Smooth muscle cell (in vitro differentiated cells): ENCODE results near the gene RGS9. TPM values are rescaled to one million over a fixed set of nuclear protein-coding genes. Genes with fewer than 3 reads are reported as not detected.

ENCODE experiments used
- DNase-seq: peaks from one replicate; lab custom pipeline; 2025; ENCODE audit not compliant: unreplicated experiment; lab: John Stamatoyannopoulos, UW
- H2AFZ ChIP-seq: fragments of 200-600 bp; sonication (generic); 2 replicates; pipeline ENCODE4 v1.6.0; 2016; ENCODE audit warnings: antibody characterized with exemption, low read depth, mild to moderate bottlenecking
- H3F3A ChIP-seq: fragments of 200-600 bp; sonication (generic); 2 replicates; pipeline ENCODE4 v1.6.0; 2017; ENCODE audit warnings: antibody characterized with exemption, low read depth
- H3K27ac ChIP-seq: fragments of 200-600 bp; sonication (generic); 2 replicates; pipeline ENCODE4 v1.5.1; 2016; ENCODE audit warnings: low read depth, mild to moderate bottlenecking
- H3K27me3 ChIP-seq: fragments of 200-600 bp; sonication (generic); 2 replicates; pipeline ENCODE4 v1.6.1; 2016; ENCODE audit warnings: low read depth, mild to moderate bottlenecking
- H3K36me3 ChIP-seq: fragments of 200-600 bp; sonication (generic); 2 replicates; pipeline ENCODE4 v1.5.1; 2016; ENCODE audit warnings: low read depth
- H3K4me1 ChIP-seq: fragments of 200-600 bp; sonication (generic); 2 replicates; pipeline ENCODE4 v1.5.1; 2016; ENCODE audit warnings: low read depth
- H3K4me2 ChIP-seq: fragments of 200-600 bp; sonication (generic); 2 replicates; pipeline ENCODE4 v1.6.0; 2016; ENCODE audit warnings: mild to moderate bottlenecking
- H3K4me3 ChIP-seq: fragments of 200-600 bp; sonication (generic); 2 replicates; pipeline ENCODE4 v1.5.1; 2016; ENCODE audit warnings: mild to moderate bottlenecking
- H3K79me2 ChIP-seq: fragments of 200-600 bp; sonication (generic); 2 replicates; pipeline ENCODE4 v1.6.0; 2016; ENCODE audit warnings: low read depth, mild to moderate bottlenecking
- H3K9ac ChIP-seq: fragments of 200-600 bp; sonication (generic); 2 replicates; pipeline ENCODE4 v1.6.0; 2016; ENCODE audit warnings: low read depth
- H3K9me3 ChIP-seq: fragments of 200-600 bp; sonication (generic); replicated peaks from 2 replicates; pipeline ENCODE4 v1.5.1; 2016; ENCODE audit warnings: low read depth
- H4K20me1 ChIP-seq: fragments of 200-600 bp; sonication (generic); 2 replicates; pipeline ENCODE4 v1.6.0; 2016; ENCODE audit warnings: low read depth
- CTCF ChIP-seq: fragments of 200-600 bp; sonication (generic); IDR thresholded peaks from 2 replicates; pipeline ENCODE4 v1.5.1; 2017; ENCODE audit warnings: borderline replicate concordance, mild to moderate bottlenecking, antibody characterized with exemption; ENCODE audit not compliant: insufficient read depth, poor library complexity, severe bottlenecking
- WGBS: methylation state at CpG from one replicate; pipeline ENCODE4 v1.1.7; 2016; ENCODE audit warnings: low lambda C conversion rate; 5-methylcytosine and 5-hydroxymethylcytosine counted together
- polyA plus RNA-seq: library from polyadenylated mRNA; unstranded; fragments of >200 nt; fragmentation: Nextera tagmentation; extraction: Ambion mirVana; gene quantifications from 2 replicates; pipeline ENCODE4 v1.2.1, GENCODE V29; 2016
- total RNA-seq: library from RNA; depleted of rRNA; stranded (reverse); fragments of >200 nt; gene quantifications from 2 replicates; pipeline ENCODE4 v1.2.3, GENCODE V29; 2014

RGS9 gene
- total and polyA plus RNA-seq, 2 experiments from 2014 or later: 16.3 to 18.8 TPM

- no peaks in the 10 kb centered on the region for H3K36me3 ChIP-seq
- H3K4me3 ChIP-seq: no peak overlapping the region
- no peaks in the 10 kb centered on the region for H3K79me2 ChIP-seq
- WGBS: 80% methylated on average over 5 of the region's 5 CpGs
- H3K27ac ChIP-seq: no peak overlapping the region
- no peaks in the 10 kb centered on the region for H4K20me1 ChIP-seq
- no peaks in the 10 kb centered on the region for H3K9me3 ChIP-seq
- no peak for TF ChIP-seq CTCF
- H3K9ac ChIP-seq: no peak overlapping the region
- no peaks in the 10 kb centered on the region for H3F3A ChIP-seq
- H3K4me1 ChIP-seq: no peaks in the 10 kb centered on the region
- H3K27me3 ChIP-seq: peaks cover 12% of the 10 kb centered on the region
- H3K4me2 ChIP-seq: no peak overlapping the region
- no peak overlapping the region for H2AFZ ChIP-seq
- no peak for DNase-seq
These were observed 5.2 kb upstream of the RGS9 start for GRCh38 chr17:65131946-65132345.

- Histone ChIP-seq H3K4me3 (no peak overlapping the region), H3K36me3 (no peaks in the 10 kb centered on the region), H3K9ac (no peak overlapping the region), H3K27me3 (peaks cover 7% of the 10 kb centered on the region), H3K4me2 (no peak overlapping the region), H3K27ac (no peak overlapping the region), H3K79me2 (no peaks in the 10 kb centered on the region), H3K4me1 (peaks cover 11% of the 10 kb centered on the region), H2AFZ (no peak overlapping the region), H4K20me1 (no peaks in the 10 kb centered on the region), H3F3A (no peaks in the 10 kb centered on the region), H3K9me3 (no peaks in the 10 kb centered on the region)
- DNase-seq: no peak
- no peak for TF ChIP-seq CTCF
- WGBS: 90% methylated on average over 2 of the region's 2 CpGs
These were observed 3.1 kb upstream of the RGS9 start for GRCh38 chr17:65134035-65134434.

GRCh38 chr17:65139101-65139764 is 2.1 kb downstream of the RGS9 start:
- Histone ChIP-seq H3K27me3 (no peaks in the 10 kb centered on the region), H3K4me1 (peaks cover 11% of the 10 kb centered on the region), H3K9me3 (no peaks in the 10 kb centered on the region), H3K27ac (no peak overlapping the region), H3K36me3 (no peaks in the 10 kb centered on the region), H4K20me1 (no peaks in the 10 kb centered on the region), H2AFZ (no peak overlapping the region), H3K4me2 (no peak overlapping the region), H3F3A (no peaks in the 10 kb centered on the region), H3K4me3 (no peak overlapping the region), H3K79me2 (no peaks in the 10 kb centered on the region), H3K9ac (no peak overlapping the region)
- no peak for TF ChIP-seq CTCF
- 87% methylated on average over 6 of the region's 7 CpGs for WGBS
- DNase-seq: no peak

GRCh38 chr17:65142247-65142646 is 5.1 kb downstream of the RGS9 start:
- no peaks in the 10 kb centered on the region for H3K27me3 ChIP-seq
- WGBS: 93% methylated on average over 2 of the region's 2 CpGs
- H4K20me1 ChIP-seq: no peaks in the 10 kb centered on the region
- no peaks in the 10 kb centered on the region for H3K79me2 ChIP-seq
- H3F3A ChIP-seq: no peaks in the 10 kb centered on the region
- no peak overlapping the region for H3K27ac ChIP-seq
- no peak overlapping the region for H3K4me2 ChIP-seq
- H3K36me3 ChIP-seq: no peaks in the 10 kb centered on the region
- no peak for DNase-seq
- H3K4me1 ChIP-seq: peaks cover 11% of the 10 kb centered on the region
- H2AFZ ChIP-seq: no peak overlapping the region
- no peak overlapping the region for H3K4me3 ChIP-seq
- no peak for TF ChIP-seq CTCF
- no peak overlapping the region for H3K9ac ChIP-seq
- H3K9me3 ChIP-seq: no peaks in the 10 kb centered on the region
